GM13976 (cell line): Measurements from ENCODE around the gene COPS9.

Experiments used
- DNase-seq: peaks from one replicate; pipeline ENCODE4 v3.0.0; 2012; ENCODE audit warnings: low spot score
- in situ Hi-C: fragments of 300-500 bp; cut with MboI; formaldehyde crosslinking; loops from one replicate; pipeline ENCODE4 v1.12.0; 2022; ENCODE audit warnings: low sequenced_read_pairs, mixed read lengths, inconsistent platforms; ENCODE audit not compliant: unreplicated experiment
- TF ChIP-seq, protein P1 (sequence below): IDR thresholded peaks from 2 replicates; pipeline ENCODE4 v1.5.1; 2012; ENCODE audit warnings: borderline replicate concordance, mild to moderate bottlenecking; ENCODE audit not compliant: insufficient read depth; ENCODE audit errors: extremely low read depth, missing control alignments, control extremely low read depth

The COPS9 gene

DNA sequence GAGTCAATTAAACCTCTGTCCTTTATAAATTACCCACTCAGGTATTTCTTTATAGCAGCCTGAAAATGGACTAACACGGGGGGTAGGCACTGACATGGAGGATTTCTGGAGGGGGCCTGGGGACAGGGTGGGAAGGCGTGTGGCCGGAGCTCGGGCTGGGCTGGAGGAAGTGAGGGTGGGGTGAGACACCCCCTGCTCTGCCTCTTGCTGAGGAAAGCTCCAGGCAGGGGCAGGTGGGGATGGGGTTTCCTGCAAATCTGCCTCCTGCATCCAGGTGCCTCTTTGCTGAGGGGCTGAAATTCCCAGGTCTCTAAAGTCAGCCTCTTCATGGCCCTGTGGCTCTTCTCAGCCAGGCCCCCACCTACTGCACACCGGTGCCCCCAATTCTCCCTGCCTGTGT is 30.1 kb upstream of the COPS9 start:
- TF ChIP-seq, protein P1, sequence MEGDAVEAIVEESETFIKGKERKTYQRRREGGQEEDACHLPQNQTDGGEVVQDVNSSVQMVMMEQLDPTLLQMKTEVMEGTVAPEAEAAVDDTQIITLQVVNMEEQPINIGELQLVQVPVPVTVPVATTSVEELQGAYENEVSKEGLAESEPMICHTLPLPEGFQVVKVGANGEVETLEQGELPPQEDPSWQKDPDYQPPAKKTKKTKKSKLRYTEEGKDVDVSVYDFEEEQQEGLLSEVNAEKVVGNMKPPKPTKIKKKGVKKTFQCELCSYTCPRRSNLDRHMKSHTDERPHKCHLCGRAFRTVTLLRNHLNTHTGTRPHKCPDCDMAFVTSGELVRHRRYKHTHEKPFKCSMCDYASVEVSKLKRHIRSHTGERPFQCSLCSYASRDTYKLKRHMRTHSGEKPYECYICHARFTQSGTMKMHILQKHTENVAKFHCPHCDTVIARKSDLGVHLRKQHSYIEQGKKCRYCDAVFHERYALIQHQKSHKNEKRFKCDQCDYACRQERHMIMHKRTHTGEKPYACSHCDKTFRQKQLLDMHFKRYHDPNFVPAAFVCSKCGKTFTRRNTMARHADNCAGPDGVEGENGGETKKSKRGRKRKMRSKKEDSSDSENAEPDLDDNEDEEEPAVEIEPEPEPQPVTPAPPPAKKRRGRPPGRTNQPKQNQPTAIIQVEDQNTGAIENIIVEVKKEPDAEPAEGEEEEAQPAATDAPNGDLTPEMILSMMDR = no peak
- in situ Hi-C loops = loop anchor here (25.0 kb wide), 1 partner anchor 271 kb away; the partner anchor contains the start of gene GPC1

DNA sequence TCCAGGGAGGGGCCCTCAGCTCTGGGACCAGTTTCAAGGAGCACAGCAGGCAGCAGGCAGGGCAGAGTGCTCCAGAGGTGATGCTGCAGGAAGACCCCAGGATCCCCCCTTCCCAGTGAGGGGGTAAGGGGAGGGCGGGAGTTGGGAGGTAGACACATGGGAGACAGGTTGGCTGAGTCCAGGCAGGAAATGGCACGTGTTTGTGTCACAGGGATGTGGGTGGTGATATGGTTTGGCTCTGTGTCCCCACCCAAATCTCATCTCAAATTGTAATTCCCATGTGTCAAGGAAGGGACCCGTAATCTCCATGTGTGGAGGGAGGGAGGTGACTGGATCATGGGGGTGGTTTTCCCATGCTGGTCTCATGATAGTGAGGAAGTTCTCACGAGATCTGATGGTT is 29.6 kb upstream of the COPS9 start:
- TF ChIP-seq, protein P1 = no peak
- in situ Hi-C loops = loop anchor here (25.0 kb wide), 1 partner anchor 272 kb away; the partner anchor contains the start of gene GPC1
- DNase-seq = no peak

More for the DNA sequence above, 30.1 kb upstream of the COPS9 start:
- no peak for DNase-seq

DNA sequence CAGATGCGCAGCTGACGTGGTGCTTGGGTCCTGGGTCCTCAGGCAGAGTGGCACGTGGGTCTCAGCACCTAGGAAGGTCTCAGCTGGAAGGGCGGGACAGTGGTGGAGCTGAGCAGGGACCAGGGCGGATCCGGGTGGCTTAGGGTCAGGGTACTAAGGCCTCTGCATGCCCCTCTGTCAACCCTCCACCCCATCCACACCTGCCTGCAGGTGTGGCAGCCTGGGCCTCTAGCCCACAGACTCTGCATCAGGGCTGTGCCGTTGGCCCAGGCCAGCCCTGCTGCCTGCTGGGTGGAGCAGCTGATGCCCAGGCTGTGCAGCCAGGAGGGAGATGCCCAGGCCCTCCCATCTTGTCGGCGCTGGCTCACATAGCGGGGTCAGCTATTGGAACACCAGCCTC is 28.9 kb upstream of the COPS9 start:
- DNase-seq = no peak
- in situ Hi-C loops = loop anchor here (25.0 kb wide), 1 partner anchor 272 kb away; the partner anchor contains the start of gene GPC1
- TF ChIP-seq, protein P1 = no peak

DNA sequence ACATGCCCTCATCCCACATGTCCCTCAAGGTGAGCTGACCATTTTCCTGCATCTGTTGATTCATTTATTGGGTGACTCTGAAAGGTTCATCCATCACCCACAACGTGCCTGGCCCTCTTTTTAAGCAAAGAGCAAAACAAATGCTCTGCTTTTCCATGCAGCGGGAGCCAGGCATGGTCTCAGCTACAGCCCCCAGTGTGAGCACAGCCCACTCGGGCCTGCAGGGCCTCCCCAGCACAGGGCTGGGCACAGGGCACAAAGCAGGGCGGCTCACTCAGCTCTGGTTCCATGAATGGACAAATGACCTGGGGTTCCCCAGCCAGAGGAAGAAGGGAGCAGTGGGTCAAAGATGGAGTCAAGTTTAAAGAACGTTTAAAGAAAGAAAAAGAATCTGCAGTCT is 28.5 kb upstream of the COPS9 start:
- in situ Hi-C loops = loop anchor here (25.0 kb wide), 1 partner anchor 273 kb away; the partner anchor contains the start of gene GPC1
- TF ChIP-seq, protein P1 = no peak
- DNase-seq = no peak

DNA sequence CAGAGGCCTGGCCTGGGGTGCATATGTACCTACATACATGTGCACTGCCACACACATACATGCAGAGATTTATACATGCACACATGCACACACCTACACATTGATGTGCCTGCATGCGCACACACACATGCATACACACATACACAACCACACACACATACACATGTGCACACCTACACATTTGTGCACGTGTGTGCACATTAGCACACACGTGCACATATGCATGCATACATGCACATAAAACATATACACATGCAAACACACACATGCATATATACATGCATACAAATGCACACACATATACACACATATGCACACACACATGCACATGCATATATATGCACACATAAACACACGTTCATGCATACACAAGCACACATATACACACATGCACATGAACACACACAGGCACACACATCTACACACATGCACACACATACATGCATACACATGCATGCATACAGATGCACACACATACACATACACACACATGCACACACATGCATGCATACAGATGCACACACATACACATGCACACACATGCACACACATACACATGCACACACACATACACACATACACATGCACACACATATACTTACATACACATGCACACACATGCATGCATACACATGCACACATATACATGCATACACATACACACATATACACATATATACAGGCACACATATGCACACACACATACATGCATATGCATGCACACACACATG is 27.9 kb upstream of the COPS9 start:
- in situ Hi-C loops = loop anchor here (25.0 kb wide), 1 partner anchor 273 kb away; the partner anchor contains the start of gene GPC1

DNA sequence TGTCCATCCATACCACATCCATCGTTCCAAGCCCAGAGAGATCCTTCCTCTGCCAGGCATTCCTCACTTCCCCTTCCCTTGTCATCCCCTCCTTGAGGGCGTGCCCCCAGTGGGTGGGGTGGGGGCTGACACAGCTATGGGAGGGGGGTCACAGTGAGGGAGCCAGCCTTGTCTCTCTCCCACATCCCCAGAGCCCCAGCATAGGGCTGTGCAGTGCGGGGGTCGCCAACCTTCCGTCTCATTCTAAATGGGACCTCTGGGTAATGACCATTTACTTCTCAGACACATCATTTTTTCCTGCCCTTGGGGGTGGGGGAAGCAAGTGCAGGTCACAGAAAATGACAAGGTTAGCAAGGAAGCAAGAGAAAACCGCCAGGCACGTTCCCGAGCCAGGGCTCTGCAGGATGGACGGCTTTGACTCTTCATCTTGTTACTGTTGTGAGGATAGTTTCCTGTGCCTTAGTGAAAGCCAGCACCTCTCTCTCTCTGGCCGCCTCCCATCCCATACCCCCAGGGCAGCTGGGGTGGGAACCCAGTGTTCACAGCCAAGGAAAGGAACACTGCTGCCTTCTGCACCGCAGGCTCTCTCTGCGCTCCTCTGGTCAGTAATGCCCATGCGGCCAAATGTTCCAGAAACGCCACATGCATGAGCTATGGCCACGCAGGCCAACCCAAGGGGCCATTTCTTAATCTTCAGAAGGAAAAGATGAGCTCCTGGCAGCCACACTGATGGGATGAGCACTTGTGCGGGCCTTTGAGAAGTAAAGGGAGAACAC is 27.0 kb upstream of the COPS9 start:
- TF ChIP-seq, protein P1 = no peak
- in situ Hi-C loops = loop anchor here (25.0 kb wide), 1 partner anchor 274 kb away; the partner anchor contains the start of gene GPC1
- DNase-seq = no peak

More for the DNA sequence above, 27.9 kb upstream of the COPS9 start:
- TF ChIP-seq, protein P1 = no peak
- no peak for DNase-seq
